GM21390 (cell line): Measurements from ENCODE around the gene ADARB2.

Experiments used
- ATAC-seq: cut with Tn5 transposase; IDR thresholded peaks from one replicate; pipeline ENCODE4 v1.9.1; 2021; ENCODE audit not compliant: unreplicated experiment

Gene ADARB2

DNA sequence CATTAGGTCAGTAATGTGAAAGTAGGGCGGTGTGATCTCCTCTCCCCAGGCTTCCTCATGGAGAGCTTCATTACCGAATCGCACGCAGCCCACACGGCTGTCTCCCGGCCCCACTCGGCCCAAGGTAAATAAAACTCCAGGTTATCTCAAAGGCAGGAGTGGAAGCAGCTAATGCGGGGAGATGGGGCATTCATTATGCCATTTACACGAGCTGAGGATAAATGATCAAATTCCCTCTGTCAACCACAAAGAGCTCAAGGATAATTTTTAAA is 93.5 kb downstream of the ADARB2 start:
- no peak for ATAC-seq

DNA sequence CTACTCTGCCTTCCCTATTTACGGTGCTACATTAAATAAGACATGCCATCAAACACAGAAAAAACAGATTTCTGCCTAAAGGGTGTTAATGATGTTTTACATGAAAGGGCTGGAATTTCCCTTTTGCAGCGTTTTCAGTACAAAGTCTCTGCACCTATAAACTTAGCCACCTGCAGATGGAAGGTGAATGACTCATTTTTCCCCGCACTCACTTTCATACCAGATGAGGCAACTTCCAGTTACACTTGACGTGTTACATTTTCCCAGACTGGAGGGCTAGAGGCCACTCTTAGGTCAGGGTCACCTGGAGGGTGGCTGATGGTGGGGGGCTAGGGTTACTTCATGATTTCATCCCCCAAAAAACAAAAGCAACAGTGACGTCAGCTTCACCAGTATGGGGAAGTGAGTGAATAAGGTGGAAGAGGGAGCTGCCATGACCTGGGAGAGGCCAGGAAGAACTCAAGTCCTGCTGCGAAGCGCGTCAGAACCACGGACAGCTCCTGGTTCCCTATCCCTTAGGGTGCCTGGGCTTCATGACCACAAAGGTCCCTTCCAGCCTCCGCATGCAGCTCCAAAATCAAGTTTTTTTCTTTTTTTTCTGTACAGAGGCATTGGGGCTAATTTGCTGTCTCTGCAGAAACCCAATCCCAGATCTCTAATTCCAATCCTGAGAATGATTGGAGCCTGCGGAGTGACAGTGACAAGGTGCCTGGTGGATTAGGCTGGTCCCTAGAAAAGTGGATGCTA is 94.0 kb downstream of the ADARB2 start:
- ATAC-seq = no peak

DNA sequence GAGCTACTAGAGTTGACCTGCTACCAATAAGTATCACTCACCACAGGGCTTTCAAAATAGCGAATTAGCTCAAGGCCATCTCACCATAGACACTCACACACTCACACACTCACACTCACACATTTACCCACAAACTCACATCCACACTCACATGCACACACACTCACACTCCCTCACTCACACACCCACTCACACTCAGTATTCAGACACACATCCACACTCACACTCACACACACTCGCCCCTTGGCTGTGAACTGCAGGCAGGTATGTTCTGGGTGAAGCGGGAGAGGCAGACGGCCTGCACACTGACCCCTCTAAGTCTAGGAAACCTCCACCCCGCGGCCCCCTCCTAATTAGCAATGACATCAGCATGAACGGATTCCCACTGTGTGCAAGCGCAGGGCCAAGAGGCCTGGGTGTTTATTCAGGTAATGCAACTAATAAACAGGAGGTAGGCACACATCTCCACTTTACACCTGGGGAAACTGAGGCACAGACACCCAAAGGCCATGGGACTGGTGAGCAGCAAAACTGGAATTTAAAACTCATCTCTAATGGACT is 94.6 kb downstream of the ADARB2 start:
- ATAC-seq = no peak

DNA sequence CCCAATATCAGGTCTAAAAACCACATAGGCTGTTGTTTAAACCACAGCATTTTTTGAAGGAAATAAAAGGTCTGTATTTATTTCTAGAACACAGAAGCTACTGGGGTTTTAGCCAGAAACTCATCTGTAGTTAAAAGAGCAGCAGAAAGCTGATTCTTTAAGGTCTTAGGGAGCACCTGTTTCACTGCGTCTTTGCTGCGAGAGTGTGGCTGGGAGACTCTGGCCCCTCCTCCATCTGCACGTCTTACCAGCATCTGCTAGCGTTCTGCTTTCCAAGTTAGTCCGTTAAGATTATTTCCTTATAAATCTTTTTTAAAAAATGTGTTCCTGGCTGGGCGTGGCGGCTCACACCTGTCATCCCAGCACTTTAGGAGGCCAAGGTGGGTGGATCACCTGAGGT is 95.9 kb downstream of the ADARB2 start:
- ATAC-seq = no peak

DNA sequence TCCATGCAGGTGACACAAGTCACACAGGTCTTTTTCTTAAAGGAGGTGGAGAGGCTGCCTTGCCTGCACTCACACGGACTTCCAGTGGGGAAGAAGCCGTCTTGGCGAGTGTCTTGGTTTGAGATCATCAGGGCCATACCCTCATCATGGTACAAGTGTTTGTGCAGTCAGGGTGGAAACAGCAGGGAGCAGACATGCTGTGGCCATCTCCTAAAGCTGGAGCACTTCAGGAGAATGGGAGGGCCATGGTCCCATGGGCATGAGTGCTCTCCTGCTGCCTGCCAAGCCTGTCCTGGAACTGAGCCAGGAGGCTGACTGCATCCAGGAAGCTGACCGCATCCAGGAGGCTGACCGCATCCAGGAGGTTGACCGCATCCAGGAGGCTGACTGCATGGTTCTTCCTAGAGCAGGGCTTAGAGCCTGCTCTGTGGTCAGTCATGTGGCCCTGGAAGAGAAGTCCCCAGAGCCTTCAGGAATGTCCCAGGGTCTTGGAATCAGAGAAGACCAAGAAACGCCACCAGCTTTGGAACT is 98.4 kb downstream of the ADARB2 start:
- ATAC-seq = no peak

DNA sequence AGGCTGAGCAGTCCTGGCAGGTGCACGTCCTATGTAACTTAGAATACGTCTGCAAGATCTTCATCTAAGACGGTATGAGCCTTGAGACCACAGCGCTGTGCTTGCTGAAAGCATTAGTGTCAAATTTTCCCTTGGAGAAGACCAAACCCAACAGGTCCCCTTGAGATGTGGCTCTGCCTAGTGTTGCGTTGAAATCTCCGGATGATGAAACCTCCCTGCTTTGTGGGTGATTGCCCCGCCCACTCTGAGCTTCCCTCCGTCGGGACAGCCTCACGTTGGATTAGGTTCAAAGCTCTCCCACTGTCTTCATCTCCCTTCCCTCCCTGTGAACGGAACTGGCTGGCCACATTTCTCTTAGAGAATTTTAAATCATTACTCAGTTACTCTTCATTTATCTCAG is 102.0 kb downstream of the ADARB2 start:
- no peak for ATAC-seq

DNA sequence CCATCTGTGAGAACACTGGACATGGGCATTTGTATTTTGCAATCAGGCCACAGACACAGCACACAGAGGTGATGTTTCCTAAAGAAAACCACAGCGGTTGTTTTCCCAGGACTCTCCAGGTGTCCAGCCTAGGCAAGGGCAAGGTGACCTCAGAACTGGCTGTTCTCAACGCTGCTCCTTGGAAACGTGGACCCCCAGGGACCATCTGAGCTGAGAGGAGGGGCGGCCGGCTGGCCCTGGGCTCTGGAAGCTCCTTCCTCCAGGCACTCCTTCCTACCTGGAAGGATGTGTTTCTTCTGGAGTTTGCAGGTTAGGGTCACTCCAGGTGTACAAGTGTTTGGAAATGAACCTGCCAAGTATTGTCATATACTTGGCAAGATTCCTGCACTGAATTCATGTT is 103.1 kb downstream of the ADARB2 start:
- ATAC-seq = no peak

DNA sequence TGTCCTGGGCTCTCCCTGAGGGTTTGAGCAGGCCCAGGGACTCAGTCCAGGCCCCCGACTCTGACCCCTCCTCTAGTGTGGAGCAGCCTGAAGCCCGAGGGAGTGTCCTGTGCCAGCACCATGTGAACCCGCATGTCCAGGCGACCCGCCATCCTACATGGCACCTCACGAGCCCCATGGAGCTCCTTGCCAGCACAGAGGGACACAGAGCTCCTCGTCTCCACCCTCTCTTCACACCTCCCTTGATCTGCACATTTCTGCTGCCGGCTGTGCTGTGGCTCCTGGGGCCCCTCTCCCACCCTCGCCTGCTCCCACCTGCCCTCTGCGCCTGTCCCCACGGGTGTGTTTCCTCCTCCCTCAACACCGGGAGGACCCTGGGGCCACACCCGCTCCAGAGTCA is 103.5 kb downstream of the ADARB2 start:
- no peak for ATAC-seq

DNA sequence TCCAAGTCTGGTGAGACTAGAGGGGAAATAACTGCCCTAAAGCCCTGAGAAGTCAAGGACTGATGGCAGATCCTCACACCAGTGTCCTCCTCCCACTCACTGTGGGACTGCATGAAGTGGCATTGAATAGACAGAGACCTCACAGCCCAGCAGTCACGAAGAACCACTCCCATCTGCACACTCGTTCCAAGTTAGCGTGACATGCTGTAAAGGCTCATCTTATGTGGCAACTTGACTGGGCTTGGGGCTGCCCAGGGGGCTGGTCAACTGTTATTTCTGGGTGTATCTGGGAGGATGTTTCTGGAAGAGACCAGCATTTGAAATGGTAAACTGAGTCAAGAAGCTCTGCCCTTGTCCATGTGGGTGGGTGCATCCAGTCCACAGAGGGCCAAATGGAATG is 104.7 kb downstream of the ADARB2 start:
- no peak for ATAC-seq

DNA sequence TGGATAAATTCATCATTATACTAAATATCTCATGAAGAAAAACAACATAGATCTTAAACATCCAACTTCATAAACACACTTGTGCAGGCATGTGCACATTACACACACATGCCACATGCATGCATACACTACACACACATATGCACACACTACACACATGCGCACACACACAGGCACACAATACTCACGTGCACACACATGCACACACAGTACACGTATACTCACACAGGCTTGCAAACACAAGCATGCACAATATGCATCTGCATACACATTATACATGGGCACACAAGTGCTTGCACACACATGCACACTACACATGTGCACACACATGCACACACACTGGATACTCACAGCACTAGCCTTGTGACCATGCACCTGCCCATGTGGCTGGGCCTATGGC is 105.2 kb downstream of the ADARB2 start:
- no peak for ATAC-seq

DNA sequence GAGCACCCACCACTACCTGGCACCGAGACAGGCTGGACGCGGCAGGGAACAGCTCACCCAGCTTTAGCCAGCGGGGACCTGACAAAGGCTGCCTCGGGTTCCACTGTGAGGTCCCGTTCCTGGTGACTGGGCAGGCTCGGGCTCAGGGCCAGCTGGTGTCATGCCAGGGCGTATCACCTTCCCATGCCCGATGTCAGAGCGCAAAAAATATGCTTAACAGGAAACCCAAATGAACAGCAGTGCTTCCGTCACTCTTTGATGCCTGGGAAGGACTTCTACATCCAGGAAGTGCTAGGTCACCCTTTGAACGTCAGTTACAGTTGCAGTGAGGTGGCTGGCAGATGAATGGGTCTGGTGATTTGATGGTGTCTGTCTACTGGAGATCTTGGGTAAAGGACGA is 106.0 kb downstream of the ADARB2 start:
- no peak for ATAC-seq

DNA sequence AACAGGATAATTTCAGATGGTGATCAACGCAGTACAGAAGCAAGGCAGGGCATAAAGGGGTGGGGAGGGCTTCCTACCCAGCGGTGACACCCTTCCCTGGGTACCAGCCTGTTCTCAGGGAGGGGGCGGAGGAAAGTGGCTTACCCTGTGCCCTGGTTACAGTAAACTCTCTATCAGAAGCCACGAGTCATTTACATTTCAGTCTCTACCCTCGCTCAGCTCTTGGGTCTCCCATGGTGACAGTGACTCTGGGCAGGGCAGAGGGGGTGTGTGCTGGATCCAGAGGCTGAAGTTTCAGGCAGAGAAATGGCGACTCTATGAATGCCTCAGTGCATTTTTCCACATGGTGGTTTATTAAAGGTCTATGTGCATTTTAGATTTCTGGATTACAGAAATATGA is 107.0 kb downstream of the ADARB2 start:
- ATAC-seq = no peak

DNA sequence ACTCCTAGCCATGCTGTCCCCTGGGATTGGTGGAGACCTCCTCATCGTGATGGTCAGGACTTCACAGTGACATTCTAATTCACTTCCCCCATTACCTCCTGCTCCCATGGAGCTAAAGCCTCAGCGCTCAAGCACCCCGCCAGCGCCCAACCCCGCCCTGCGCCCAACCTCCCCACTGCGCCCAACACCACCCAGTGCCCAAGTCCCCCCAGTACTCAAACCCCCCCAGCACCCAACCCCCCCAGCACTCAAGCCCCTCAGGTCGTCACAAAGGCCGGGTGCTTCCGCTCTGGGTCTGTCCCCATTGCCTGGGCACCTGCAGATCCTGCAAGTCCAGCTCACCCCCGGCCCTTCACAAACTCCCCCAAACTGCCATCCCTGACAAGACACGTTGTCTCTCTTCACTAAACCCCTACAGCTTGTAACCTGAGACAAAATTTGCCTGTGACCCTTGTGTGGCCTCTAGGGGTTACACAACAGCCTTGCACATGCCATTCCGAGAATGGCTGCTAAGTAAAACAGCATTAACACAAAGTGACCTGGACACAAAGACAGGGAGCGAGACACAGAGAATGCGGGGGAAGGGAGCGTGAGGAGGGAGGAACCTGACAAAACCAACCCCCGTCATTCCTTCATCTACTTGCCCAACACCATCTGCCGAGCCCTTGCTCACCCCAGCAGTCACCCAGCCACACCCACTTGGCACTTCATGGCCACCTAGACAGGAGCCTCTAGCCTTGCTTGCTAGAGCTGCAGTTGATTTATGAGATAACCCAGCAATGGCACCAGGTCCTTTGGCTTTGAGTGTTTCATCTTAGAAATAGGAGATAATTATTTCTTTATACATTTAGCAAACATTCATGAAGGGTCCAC is 107.8 kb downstream of the ADARB2 start:
- no peak for ATAC-seq

DNA sequence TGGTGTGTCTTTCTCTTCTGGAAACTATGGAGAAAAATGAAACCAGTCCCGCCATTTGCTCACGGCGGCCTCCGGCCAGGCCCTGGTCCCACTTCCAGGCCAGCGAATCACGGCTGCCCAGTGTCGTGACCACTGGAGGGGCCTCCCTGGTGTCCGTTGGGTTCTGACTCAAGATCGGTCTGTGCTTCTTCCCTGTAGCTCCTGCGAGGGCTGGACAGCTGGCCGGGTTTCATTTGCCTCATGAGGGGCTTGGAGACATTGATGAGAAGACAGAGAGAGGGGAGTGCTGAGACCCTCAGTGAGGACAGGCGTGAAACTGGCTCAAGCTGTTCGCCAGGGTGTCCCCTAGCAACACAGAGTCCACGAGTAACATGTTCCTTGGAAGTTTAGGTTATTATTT is 108.6 kb downstream of the ADARB2 start:
- ATAC-seq = no peak

DNA sequence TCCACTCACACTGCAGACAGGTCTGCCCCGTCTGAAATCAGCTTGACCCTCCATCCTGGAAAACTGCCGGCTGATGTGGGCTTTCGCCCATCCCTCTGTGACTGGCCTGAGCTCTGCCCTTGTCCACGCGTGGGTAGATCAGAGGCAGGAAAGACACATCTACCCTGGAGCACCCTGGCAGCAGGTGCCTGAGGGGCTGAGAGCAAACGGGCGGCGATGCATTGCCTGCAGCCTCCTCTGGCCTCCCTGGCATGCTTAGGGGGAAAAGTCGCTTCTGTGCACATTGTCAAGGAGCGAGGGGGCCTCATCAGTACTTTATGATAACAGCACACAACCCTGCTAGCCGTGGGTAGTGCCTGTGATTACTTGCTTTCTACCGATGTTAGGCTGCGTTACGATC is 109.4 kb downstream of the ADARB2 start:
- no peak for ATAC-seq

DNA sequence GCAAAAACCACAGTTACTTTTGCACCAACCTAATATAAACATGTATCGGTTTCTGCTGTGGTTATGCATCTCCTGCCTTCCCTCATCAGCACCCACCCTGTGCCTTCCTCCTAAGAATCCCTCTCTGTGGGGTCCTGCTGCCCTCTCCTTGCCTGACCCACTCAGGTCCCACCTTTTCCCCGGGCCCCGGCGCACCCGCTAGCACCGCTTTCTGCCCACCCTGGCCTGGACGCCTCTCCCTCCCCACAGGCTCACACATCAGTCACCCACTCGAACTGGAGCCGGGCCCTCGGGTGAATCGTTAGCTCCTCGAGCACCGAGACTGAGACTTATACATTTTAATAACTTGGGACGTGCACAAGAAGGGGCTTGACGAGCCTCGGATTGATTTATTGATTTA is 110.5 kb downstream of the ADARB2 start:
- no peak for ATAC-seq

DNA sequence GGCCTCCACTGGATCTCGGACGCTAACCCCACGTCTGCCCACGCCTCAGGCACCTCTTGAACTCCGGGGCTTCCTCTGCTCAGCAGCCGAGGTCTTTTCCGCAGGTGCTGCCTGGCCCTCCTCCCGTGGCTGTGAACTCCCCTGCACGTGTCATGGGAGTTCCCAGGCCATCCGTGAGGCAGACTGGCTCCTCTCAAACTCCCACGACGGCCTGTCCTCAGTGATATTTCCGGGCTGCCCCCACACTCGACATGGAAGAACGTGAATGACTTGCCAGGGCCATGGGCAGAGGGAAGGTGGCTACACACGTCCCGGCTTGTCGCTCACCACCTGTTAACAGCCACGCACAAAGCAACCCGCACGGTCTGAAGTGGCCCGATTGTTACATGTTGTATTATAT is 110.9 kb downstream of the ADARB2 start:
- ATAC-seq = no peak

DNA sequence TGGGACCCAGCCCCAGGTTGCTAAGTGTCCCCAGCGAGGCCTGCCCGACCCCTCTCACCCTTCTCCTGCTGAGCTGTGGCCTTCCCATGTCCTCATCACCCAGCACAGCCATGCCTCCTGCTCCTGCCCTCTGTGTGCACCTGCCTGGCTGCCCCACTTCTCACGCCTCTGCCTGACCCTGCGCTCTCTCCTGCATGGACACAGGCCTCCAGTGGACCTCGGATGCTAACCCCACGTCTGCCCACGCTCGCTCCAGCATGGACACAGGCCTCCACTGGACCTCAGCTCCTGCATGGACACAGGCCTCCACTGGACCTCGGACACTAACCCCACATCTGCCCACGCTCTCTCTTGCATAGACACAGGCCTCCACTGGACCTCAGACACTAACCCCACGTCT is 111.6 kb downstream of the ADARB2 start:
- ATAC-seq = no peak

DNA sequence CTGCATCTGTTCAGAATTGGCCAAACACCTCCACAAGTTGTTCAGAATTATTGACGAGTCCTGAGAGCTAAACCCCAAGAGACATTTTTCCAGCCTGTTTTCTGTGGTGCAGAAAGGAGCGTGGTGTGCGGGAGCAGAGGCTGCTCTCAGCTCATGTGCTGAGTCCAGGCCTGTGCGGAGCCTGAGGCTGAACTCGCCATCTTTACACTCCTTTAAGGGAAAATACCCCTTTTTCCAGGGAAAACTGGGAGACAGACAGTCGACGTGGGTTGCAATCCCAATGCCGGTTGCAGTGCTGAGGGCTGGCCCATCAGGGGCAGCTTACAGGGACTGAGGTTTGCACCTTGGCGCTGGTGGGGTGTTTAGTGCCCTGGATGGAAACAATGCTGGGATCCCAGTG is 112.2 kb downstream of the ADARB2 start:
- ATAC-seq = no peak

DNA sequence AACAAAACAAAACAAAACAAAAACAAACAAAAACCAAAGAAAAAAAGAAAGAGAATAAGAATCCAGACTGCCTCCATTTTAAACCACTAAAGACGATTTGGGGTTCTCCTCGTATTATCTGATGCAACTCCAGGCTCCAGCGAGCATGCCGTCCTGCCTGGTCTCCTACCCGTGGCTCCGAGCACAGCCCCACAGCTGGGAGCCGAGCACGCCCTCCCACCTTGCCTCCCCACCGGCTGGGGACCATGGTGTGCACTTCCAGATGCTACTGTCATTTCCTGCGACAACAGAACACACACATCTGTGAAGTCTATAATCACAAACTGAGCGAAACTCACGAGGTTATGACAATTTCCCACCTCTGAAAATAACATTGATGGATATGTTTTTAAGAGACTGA is 113.1 kb downstream of the ADARB2 start:
- no peak for ATAC-seq

DNA sequence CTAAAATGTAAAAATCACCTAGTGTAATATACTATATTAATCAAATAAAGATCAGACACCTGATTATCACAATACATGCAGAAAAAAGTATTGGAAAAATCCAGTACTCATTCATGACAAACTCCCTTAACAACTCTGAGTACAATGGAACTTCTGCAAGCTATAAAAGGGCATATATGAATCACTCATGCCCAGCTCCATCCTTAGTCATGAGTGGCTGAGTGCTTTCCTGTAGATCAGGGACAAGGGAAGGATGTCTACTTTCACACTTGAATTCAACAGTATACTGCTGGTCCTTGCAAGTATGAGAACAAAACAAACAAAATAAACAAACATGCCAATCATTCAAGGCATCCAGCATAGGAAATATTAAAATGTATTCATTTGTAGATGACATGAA is 116.5 kb downstream of the ADARB2 start:
- ATAC-seq = no peak
